Measurements from ENCODE around the gene RTP2.

Gene RTP2

GRCh38 chr3:187738331-187739093 is 36.2 kb upstream of the RTP2 start:
- DNase-seq (ENCODE audit: low spot score): peak; percentile 76

GRCh38 chr3:187738071-187738330 is 35.6 kb upstream of the RTP2 start:
- no peak for DNase-seq (ENCODE audit: low spot score)

GRCh38 chr3:187737368-187738070 is 35.2 kb upstream of the RTP2 start:
- peak; percentile 35 for DNase-seq (ENCODE audit: low spot score)

- no peak for DNase-seq (ENCODE audit: low spot score)
Measured at GRCh38 chr3:187737006-187737367, 34.6 kb upstream of the RTP2 start.

- peak; percentile 69 for DNase-seq (ENCODE audit: low spot score)
Measured at GRCh38 chr3:187736418-187736871, 34.1 kb upstream of the RTP2 start.

- DNase-seq (ENCODE audit: low spot score): no peak
Measured at GRCh38 chr3:187735837-187736236, 33.5 kb upstream of the RTP2 start.

GRCh38 chr3:187735383-187735782 is 33.0 kb upstream of the RTP2 start:
- DNase-seq (ENCODE audit: low spot score): no peak

- DNase-seq (ENCODE audit: low spot score): no peak
Measured at GRCh38 chr3:187734841-187735240, 32.5 kb upstream of the RTP2 start.

- no peak for DNase-seq (ENCODE audit: low spot score)
Measured at GRCh38 chr3:187733371-187733770, 31.0 kb upstream of the RTP2 start.

- no peak for DNase-seq (ENCODE audit: low spot score)
Measured at GRCh38 chr3:187729598-187729997, 27.2 kb upstream of the RTP2 start.

GRCh38 chr3:187728940-187729583 is 26.7 kb upstream of the RTP2 start:
- DNase-seq (ENCODE audit: low spot score): no peak

GRCh38 chr3:187728248-187728647 is 25.9 kb upstream of the RTP2 start:
- no peak for DNase-seq (ENCODE audit: low spot score)

GRCh38 chr3:187726564-187726963 is 24.2 kb upstream of the RTP2 start:
- no peak for DNase-seq (ENCODE audit: low spot score)

- no peak for DNase-seq (ENCODE audit: low spot score)
Measured at GRCh38 chr3:187725653-187726370, 23.5 kb upstream of the RTP2 start.

GRCh38 chr3:187725224-187725623 is 22.9 kb upstream of the RTP2 start:
- no peak for DNase-seq (ENCODE audit: low spot score)

- no peak for DNase-seq (ENCODE audit: low spot score)
Measured at GRCh38 chr3:187722206-187722612, 19.9 kb upstream of the RTP2 start.

GRCh38 chr3:187721055-187721454 is 18.7 kb upstream of the RTP2 start:
- DNase-seq (ENCODE audit: low spot score): no peak

GRCh38 chr3:187720337-187720670 is 17.9 kb upstream of the RTP2 start:
- no peak for DNase-seq (ENCODE audit: low spot score)

- DNase-seq (ENCODE audit: low spot score): no peak
Measured at GRCh38 chr3:187719628-187720336, 17.4 kb upstream of the RTP2 start.

- DNase-seq (ENCODE audit: low spot score): no peak
Measured at GRCh38 chr3:187718802-187719201, 16.4 kb upstream of the RTP2 start.

- DNase-seq (ENCODE audit: low spot score): no peak
Measured at GRCh38 chr3:187717572-187717971, 15.2 kb upstream of the RTP2 start.

- DNase-seq (ENCODE audit: low spot score): peak; percentile 73
Measured at GRCh38 chr3:187714404-187714979, 12.1 kb upstream of the RTP2 start.

Data from hematopoietic multipotent progenitor cell treated with erythropoietin and hydrocortisone succinate and interleukin-3 and kit ligand, for 15 days (in vitro differentiated cells).